GM23338 (cell line): ENCODE results near the gene RGL1. TPM values are rescaled to one million over a fixed set of nuclear protein-coding genes. Genes with fewer than 3 reads are reported as not detected.

Experiments used
- ATAC-seq: fragments of 200-7000 bp; cut with Tn5 transposase; 3 replicates; pipeline ENCODE4 v1.9.1; 2020
- DNase-seq: peaks from one replicate; pipeline ENCODE4 v3.0.0-alpha.2; 2015; ENCODE audit warnings: low spot score
- H2AFZ ChIP-seq: fragments of 200-600 bp; sonication (generic); 2 replicates; pipeline ENCODE4 v1.8.0; 2016; ENCODE audit warnings: antibody characterized with exemption, mild to moderate bottlenecking, moderate library complexity
- H3F3A ChIP-seq: fragments of 200-600 bp; sonication (generic); replicated peaks from 2 replicates; pipeline ENCODE4 v1.8.0; 2017; ENCODE audit warnings: antibody characterized with exemption, mixed run types, low read depth
- H3K27ac ChIP-seq: fragments of 200-600 bp; sonication (generic); 2 replicates; pipeline ENCODE4 v1.6.1; 2016; ENCODE audit warnings: low read depth
- H3K27me3 ChIP-seq: fragments of 200-600 bp; sonication (generic); 2 replicates; pipeline ENCODE4 v1.8.0; 2016; ENCODE audit warnings: mild to moderate bottlenecking, mixed run types, moderate library complexity; ENCODE audit not compliant: insufficient read depth
- H3K36me3 ChIP-seq: fragments of 200-600 bp; sonication (generic); 2 replicates; pipeline ENCODE4 v1.8.0; 2016; ENCODE audit warnings: mild to moderate bottlenecking; ENCODE audit not compliant: insufficient read depth
- H3K4me1 ChIP-seq: fragments of 200-600 bp; sonication (generic); 2 replicates; pipeline ENCODE4 v1.8.0; 2016; ENCODE audit warnings: mild to moderate bottlenecking, moderate library complexity; ENCODE audit not compliant: insufficient read depth
- H3K4me2 ChIP-seq: fragments of 200-600 bp; sonication (generic); 2 replicates; pipeline ENCODE4 v1.7.1; 2017; ENCODE audit warnings: mixed run types
- H3K4me3 ChIP-seq: fragments of 200-600 bp; sonication (generic); 2 replicates; pipeline ENCODE4 v1.6.1; 2016; ENCODE audit warnings: mixed run types
- H3K79me2 ChIP-seq: fragments of 200-600 bp; sonication (generic); replicated peaks from 2 replicates; pipeline ENCODE4 v1.8.0; 2017; ENCODE audit warnings: mild to moderate bottlenecking; ENCODE audit not compliant: insufficient read depth
- H3K9me2 ChIP-seq: fragments of 200-600 bp; sonication (generic); 2 replicates; pipeline ENCODE4 v1.8.0; 2017; ENCODE audit not compliant: insufficient read depth
- H4K20me1 ChIP-seq: fragments of 200-600 bp; sonication (generic); replicated peaks from 2 replicates; pipeline ENCODE4 v1.8.0; 2017; ENCODE audit warnings: mild to moderate bottlenecking; ENCODE audit not compliant: insufficient read depth
- H3K27ac Mint-ChIP-seq: 2 replicates; pipeline ENCODE4 v1.8.0; 2020; ENCODE audit warnings: inconsistent platforms, mild to moderate bottlenecking, moderate library complexity, mixed read lengths
- H3K27me3 Mint-ChIP-seq: 3 replicates; pipeline ENCODE4 v1.8.0; 2022; ENCODE audit warnings: low read depth, mild to moderate bottlenecking, moderate library complexity, mixed read lengths, inconsistent platforms; ENCODE audit not compliant: insufficient read depth, poor library complexity
- H3K36me3 Mint-ChIP-seq: 3 replicates; pipeline ENCODE4 v1.8.0; 2021; ENCODE audit warnings: low read depth, mild to moderate bottlenecking, inconsistent platforms, moderate library complexity, mixed read lengths
- H3K4me1 Mint-ChIP-seq: 3 replicates; pipeline ENCODE4 v1.8.0; 2020; ENCODE audit warnings: mild to moderate bottlenecking, inconsistent platforms, mixed read lengths
- H3K4me3 Mint-ChIP-seq: 3 replicates; pipeline ENCODE4 v1.8.0; 2021; ENCODE audit warnings: moderate library complexity, mild to moderate bottlenecking, inconsistent platforms, mixed read lengths
- H3K9me3 Mint-ChIP-seq: 3 replicates; pipeline ENCODE4 v1.8.0; 2020; ENCODE audit warnings: moderate library complexity, mild to moderate bottlenecking, inconsistent platforms, mixed read lengths
- EZH2 ChIP-seq: fragments of 200-600 bp; sonication (generic); IDR thresholded peaks from one replicate; pipeline ENCODE4 v1.8.0; 2017; ENCODE audit warnings: antibody characterized with exemption, mild to moderate bottlenecking, low read depth; ENCODE audit not compliant: unreplicated experiment
- NANOG ChIP-seq: IDR thresholded peaks from 2 replicates; pipeline ENCODE4 v1.6.1; 2016; ENCODE audit warnings: antibody characterized with exemption, borderline replicate concordance
- POLR2AphosphoS5 ChIP-seq: IDR thresholded peaks from 2 replicates; pipeline ENCODE4 v1.6.1; 2016; ENCODE audit warnings: antibody characterized with exemption, low read depth
- STAT1 ChIP-seq: IDR thresholded peaks from one replicate; pipeline ENCODE4 v1.6.1; 2016; ENCODE audit warnings: antibody characterized with exemption; ENCODE audit not compliant: unreplicated experiment
- ZNF331 ChIP-seq: fragments of 250-450 bp; sonication (Bioruptor Pico); IDR thresholded peaks from 2 replicates; pipeline ENCODE4 v1.5.0; 2020; ENCODE audit warnings: low read depth, mild to moderate bottlenecking, moderate library complexity
- polyA plus RNA-seq: library from polyadenylated mRNA; unstranded; fragments of >200 nt; fragmentation: Nextera tagmentation; extraction: Ambion mirVana; gene quantifications from 2 replicates; pipeline ENCODE4 v1.2.1, GENCODE V29; 2016
- total RNA-seq: library from RNA; depleted of rRNA; stranded (reverse); fragments of >200 nt; shearing (Covaris generic); gene quantifications from 2 replicates; pipeline ENCODE4 v1.2.3, GENCODE V29; 2014
- TF ChIP-seq, protein P1 (sequence below), 2 experiments: fragments of 200-600 bp in 1 of 2; sonication (generic) in 1 of 2; conservative IDR thresholded peaks; 2 replicates each; pipeline versions ENCODE4 v1.5.1 to v1.6.1; 2016 to 2017; ENCODE audit warnings: antibody characterized with exemption in 2 of 2, low read depth in 2 of 2, mild to moderate bottlenecking in 2 of 2, moderate library complexity in 1 of 2
- TF ChIP-seq, protein P2 (sequence below): IDR thresholded peaks from 2 replicates; pipeline ENCODE4 v1.6.1; 2016; ENCODE audit warnings: antibody characterized with exemption

RGL1 gene
- total and polyA plus RNA-seq, 2 experiments from 2014 or later = 0.91 to 2.6 TPM

DNA sequence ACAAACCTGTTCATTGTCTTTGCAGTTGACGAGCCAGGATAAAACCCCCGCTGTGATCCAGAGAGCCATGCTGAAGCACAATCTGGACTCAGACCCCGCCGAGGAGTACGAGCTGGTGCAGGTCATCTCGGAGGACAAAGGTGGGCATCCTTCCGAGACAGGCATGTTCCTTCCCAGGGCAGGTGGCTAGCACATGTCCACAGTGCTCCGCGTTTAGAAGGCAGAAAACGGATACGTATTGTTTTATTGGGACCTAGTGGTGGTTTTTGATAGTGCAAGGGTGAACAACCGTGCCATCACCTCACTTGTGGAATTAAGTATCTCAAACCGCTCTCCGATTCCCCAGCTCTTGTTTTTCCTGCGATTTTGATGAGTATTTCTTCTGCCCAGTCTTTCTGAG lies 117.3 kb downstream of the RGL1 start:
- no peak overlapping the region for H2AFZ ChIP-seq
- Mint-ChIP-seq H3K36me3 (no peaks in the 10 kb centered on the region; the same call in 1 of the 3 replicates), H3K27ac (no peak overlapping the region), H3K27me3 (no peaks in the 10 kb centered on the region), H3K4me1 (peaks cover 8% of the 10 kb centered on the region), H3K4me3 (no peak overlapping the region), H3K9me3 (no peaks in the 10 kb centered on the region)
- no peaks in the 10 kb centered on the region for H3F3A ChIP-seq
- H4K20me1 ChIP-seq = no peaks in the 10 kb centered on the region; the same call in 1 of the 2 replicates
- no peak overlapping the region for H3K4me2 ChIP-seq
- ATAC-seq (peak; percentile 45; the same call in 1 of the 3 replicates), DNase-seq (peak; percentile 58)
- no peaks in the 10 kb centered on the region for H3K9me2 ChIP-seq
- H3K79me2 ChIP-seq = no peaks in the 10 kb centered on the region
- no peak overlapping the region for H3K27ac ChIP-seq
- 0 out of 2 replicates have a peak, but pooled peaks cover 3% of the 10 kb centered on the region for H3K4me1 ChIP-seq
- H3K36me3 ChIP-seq = no peaks in the 10 kb centered on the region
- H3K27me3 ChIP-seq = no peaks in the 10 kb centered on the region
- H3K4me3 ChIP-seq = no peak overlapping the region
- TF ChIP-seq POLR2AphosphoS5 (no peak), NANOG (no peak)
- TF ChIP-seq, protein P1, sequence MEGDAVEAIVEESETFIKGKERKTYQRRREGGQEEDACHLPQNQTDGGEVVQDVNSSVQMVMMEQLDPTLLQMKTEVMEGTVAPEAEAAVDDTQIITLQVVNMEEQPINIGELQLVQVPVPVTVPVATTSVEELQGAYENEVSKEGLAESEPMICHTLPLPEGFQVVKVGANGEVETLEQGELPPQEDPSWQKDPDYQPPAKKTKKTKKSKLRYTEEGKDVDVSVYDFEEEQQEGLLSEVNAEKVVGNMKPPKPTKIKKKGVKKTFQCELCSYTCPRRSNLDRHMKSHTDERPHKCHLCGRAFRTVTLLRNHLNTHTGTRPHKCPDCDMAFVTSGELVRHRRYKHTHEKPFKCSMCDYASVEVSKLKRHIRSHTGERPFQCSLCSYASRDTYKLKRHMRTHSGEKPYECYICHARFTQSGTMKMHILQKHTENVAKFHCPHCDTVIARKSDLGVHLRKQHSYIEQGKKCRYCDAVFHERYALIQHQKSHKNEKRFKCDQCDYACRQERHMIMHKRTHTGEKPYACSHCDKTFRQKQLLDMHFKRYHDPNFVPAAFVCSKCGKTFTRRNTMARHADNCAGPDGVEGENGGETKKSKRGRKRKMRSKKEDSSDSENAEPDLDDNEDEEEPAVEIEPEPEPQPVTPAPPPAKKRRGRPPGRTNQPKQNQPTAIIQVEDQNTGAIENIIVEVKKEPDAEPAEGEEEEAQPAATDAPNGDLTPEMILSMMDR (conservative IDR thresholded peaks at IDR 0.05; ENCODE audit: low read depth in 2 of 2) = peak; percentile 15 to 52; a peak in 2 of 4 replicates

DNA sequence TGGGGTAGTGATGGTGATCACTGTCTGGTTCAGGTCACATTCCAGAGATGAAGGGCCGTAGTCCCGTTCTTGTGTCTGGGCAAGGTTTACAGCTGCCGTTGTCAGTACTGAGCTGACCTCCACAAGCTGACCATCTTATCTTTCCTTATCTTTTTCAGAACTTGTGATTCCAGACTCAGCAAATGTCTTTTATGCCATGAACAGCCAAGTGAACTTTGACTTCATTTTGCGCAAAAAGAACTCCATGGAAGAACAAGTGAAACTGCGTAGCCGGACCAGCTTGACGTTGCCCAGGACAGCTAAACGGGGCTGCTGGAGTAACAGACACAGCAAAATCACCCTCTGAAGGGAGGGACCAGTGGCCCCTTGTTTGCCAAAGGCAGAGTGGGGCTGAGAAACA lies 121.0 kb downstream of the RGL1 start:
- Mint-ChIP-seq H3K9me3 (no peaks in the 10 kb centered on the region), H3K27me3 (peaks cover 2% of the 10 kb centered on the region), H3K27ac (no peak overlapping the region), H3K36me3 (no peaks in the 10 kb centered on the region; the same call in 1 of the 3 replicates), H3K4me1 (peaks cover 5% of the 10 kb centered on the region; the same call in 2 of the 3 replicates), H3K4me3 (no peak overlapping the region)
- Histone ChIP-seq H3K9me2 (no peaks in the 10 kb centered on the region), H3K4me3 (no peak overlapping the region), H3K4me2 (no peak overlapping the region), H3K4me1 (no peaks in the 10 kb centered on the region), H2AFZ (no peak overlapping the region), H3K27me3 (no peaks in the 10 kb centered on the region), H3K79me2 (no peaks in the 10 kb centered on the region), H3K27ac (no peak overlapping the region), H3F3A (no peaks in the 10 kb centered on the region), H4K20me1 (no peaks in the 10 kb centered on the region; the same call in 1 of the 2 replicates), H3K36me3 (no peaks in the 10 kb centered on the region; the same call in 1 of the 2 replicates)
- ATAC-seq (no peak), DNase-seq (no peak)
- TF ChIP-seq, protein P1 (conservative IDR thresholded peaks at IDR 0.05; ENCODE audit: low read depth in 2 of 2) = no peak
- TF ChIP-seq ZNF331 (CRISPR knock-in tag) (no peak), STAT1 (no peak), EZH2 (no peak)
- TF ChIP-seq, protein P2, sequence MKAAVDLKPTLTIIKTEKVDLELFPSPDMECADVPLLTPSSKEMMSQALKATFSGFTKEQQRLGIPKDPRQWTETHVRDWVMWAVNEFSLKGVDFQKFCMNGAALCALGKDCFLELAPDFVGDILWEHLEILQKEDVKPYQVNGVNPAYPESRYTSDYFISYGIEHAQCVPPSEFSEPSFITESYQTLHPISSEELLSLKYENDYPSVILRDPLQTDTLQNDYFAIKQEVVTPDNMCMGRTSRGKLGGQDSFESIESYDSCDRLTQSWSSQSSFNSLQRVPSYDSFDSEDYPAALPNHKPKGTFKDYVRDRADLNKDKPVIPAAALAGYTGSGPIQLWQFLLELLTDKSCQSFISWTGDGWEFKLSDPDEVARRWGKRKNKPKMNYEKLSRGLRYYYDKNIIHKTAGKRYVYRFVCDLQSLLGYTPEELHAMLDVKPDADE = no peak
